Stimulated activated CD8-positive, alpha-beta memory T cell treated with anti-CD3 and anti-CD28 coated beads, Interleukin-15, amount 100 ng/mL, for 48 hours (primary cell): Measurements from ENCODE around the gene OAF.

Experiments used
- DNase-seq, 2 donors: peaks; one replicate each; pipeline ENCODE4 v3.0.0-alpha.2; 2020; ENCODE audit warnings: low read depth in 2 of 2

OAF gene

DNA sequence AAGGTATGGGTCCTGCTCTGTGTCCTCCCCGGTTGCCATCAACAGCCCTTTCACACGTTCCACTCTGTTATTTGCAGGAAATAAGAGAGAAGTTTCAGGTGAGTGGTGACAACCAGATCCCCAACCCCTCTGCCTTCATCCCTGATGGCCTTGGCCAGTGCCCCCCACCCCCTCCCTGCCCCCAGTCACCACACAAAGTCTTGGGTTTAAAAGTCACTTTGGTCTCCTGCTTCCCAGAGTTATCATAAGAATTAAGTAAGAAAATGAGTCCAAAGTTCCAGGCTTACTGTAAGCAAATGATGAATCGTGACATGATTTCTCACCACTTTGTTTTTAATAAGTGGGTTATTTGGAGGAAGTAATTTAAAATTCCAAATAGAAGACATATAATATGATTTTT is 9.2 kb upstream of the OAF start:
- no peak for DNase-seq

DNA sequence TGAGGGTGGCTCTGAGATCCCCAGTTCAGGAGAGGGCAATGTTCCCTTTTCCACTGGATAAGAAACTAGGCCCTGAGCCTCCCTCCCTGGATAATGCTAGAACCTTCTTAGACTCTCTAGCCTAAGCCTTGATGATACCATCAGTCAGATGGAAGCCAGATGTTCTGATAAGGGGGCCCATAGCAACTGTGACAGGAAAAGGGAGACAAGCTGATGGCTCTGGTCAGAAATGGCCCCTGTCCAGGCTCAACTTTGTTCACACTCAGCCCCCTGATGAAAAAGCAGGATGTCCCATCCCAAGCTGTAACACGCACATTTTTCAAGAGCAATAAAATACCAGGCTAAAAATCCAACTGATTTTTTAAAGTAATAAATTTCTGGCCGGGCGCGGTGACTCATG is 7.2 kb upstream of the OAF start:
- DNase-seq: no peak

DNA sequence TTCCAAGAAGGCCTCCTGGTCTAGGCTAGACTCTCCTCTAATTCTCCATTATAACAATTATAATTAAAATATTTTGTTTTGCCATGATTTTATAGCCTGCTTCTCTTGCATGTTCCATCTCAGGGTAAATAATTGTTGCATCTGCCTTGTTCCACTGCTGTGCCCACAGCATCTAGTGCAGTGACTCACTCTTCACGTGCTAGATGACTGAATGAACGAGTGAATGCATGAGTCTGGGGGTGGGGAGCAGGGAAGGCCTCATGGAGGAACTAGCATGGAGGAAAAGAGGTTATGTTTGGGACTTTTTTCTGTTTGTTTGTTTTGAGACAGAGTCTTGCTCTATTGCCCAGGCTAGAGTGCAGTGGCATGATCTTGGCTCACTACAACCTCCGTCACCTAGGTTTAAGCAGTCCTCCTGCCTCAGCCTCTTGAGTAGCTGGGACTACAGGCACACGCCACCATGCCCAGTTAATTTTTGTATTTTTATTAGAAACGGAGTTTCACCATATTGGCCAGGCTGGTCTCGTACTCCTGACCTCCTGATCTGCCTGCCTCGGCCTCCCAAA is 5.2 kb upstream of the OAF start:
- no peak for DNase-seq

DNA sequence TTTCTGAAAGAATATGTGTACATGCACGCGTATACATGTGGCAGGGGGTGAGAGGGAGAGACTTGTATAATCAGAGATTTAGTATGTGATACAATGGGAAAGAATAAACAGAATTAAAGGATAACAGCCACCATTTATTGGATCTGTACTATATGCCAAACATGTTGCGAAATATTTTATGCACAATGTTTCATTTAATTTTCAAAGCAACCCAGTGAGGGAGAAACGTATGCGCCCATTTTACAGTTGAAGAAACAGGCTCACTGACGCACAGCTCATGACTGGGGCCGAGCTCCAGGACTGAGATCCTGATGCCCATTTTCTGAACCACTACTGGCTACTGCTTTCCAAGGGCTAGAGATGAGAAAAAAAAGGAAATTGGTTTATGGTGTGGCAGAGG is 3.3 kb upstream of the OAF start:
- no peak for DNase-seq

DNA sequence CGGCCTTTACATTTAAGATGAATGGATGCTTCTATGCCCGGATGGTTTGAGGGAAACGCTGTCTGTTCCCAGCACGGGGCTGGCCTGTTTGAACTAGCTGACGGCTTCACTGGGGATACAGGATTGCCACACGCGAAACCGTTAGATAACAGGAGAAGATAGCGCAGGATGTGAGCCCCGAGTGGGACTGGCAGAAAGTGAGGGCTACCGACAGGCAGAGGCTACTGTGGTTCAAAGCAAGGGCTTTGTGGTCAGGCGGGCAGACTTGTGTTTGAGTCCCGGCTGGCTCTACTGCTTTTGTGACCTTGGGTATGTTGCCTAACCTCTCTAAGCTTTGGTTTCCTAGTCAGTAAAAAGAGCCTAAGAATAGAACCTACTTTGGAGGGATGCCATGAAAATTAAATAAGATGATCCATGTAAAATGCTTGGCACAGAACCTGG is 2.8 kb upstream of the OAF start:
- no peak for DNase-seq

DNA sequence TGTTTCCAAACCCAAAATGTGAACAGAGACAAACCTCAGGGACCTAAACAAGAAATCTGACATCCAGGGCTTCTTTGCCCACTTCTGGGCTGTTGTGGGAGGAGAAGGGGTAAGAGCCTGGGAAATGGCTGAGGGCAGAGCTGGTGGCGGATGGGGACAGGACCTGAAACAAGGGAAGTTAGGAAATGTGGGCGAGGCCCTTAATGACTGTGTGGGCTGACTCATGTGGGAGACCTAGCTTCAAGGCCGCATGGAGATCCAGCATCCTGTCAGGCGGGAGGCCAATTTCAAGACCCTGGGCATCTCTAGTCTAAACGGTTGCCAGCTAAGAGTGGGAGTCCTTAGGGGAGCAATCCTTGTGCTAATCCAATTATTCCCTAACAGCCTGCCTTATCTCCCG is 2.1 kb upstream of the OAF start:
- no peak for DNase-seq

DNA sequence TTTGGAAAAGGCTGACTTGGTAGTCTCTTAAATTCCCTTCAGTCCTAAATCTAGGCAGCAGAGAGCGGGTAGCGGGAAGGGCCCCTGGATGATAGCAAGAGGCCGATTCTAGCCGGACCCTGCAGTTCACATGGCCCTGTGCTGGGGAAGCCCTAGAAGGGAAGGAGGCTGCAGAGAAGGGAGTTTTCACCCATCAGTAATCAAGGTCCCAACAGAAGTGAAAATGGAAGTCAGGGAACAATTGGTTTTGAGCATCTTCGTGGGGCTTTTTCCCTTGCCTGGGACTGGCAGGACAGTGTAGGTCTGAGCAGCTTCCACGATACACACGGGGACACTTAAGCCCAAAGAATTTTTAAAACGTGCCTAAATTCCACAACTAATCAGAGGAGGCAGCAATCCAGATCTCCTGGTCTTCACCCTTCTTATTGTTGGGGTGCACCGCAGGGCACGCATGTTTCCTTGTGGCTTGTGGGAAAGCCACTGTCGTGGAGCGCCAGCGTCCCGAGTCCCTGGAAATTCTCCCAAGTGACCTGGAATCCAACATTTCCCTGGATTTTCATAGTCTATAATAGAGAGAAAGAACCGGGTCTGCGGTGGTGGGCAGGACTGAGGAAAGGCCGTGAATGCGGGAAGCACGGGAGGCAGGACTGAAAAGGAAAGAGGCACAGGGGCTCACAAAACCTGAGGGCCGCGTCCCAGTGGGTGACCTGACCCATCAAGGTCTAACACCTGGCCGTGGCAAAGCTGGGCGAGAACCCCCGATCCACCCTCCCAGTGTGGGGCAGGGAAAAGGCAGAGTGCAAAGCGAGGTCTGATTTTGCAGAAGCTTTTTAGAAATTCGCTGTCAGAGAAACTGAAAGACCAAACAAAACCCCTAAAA is 846 bp upstream of the OAF start:
- DNase-seq: no peak

DNA sequence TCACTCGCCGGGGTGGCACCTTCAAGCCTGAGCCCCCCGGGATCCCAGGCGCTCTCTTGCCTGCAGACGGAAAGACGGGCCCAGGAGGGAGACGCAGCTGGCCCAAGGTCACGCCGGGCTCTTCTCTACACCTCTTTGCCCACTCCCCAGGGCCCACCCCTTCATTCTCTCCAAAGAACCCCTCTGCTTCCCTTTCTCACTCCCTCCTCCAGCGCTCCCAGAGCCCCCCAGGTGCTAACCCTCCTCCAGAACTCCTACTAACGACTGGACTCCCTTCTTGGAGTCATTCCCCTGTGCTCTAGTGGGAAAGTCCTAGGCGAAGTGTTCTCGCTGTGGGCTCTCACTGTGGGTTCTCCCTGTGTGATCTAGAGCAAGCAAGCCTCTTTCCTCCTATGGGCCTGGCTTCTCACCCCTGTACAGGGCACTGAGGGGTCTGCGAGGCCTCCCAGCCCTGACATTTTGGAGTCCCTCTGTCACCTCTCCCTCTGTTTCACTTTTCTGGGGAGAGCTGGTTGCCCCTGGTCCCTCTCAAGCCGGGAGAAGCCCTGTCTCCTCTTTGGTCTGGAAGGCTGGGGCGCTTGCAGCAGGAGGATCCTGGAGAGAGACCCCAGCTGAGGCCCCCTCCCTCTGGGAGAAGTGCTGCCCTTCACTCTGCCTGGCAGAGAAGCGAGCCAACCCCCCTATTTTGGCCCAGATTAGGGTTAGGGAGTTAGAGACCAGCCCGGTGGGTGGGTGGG is 858 bp downstream of the OAF start:
- DNase-seq: no peak

DNA sequence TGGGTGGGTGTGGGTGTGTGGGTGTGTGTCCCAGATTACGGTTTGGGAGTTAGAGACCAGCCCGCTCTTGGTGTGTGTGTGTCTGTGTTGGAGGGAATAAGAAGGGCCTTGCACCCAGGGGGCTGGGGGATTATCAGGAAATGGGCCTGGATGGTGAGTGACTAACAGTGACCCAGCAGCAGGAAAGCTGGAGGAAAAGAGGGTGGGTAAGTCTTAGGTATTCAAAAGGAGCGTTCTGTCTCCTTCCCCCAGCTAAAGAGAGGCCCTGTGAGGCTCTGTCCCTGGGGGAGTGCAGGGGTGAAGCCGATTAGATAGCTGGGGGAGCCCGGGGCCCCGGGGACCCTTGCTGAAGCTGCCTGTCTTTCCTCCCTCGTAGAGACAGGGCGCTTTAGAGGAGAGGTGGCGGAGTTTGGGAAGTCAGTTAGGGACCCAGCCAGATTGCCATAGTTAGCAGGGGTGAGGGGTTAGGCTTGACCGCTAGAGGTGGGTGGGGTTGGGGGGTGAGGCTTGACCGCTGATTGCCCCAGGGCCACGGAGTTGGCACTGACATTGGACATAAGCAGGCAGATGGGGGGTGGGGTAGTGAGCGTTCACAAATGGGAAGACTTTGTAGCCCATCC is 1.5 kb downstream of the OAF start:
- no peak for DNase-seq

DNA sequence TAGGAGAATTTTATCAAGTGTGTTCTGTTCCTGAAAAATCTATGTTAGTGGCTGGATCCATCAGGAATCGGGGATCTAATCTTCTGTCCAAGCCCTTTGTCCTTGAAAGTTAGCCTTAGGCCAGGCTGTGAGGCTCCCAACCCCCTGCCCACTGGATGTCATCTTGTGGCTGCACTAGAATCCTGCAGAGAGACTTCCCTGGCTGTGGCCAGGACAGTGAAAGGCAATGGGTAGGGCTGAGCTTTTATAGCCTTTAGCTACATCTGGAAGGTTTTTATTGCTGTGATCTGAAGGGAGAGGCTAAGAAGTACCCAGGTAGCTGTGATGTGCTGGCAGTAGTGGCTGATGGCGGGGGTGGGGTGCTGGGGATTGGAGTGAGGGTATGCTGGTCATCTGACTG is 2.1 kb downstream of the OAF start:
- no peak for DNase-seq

DNA sequence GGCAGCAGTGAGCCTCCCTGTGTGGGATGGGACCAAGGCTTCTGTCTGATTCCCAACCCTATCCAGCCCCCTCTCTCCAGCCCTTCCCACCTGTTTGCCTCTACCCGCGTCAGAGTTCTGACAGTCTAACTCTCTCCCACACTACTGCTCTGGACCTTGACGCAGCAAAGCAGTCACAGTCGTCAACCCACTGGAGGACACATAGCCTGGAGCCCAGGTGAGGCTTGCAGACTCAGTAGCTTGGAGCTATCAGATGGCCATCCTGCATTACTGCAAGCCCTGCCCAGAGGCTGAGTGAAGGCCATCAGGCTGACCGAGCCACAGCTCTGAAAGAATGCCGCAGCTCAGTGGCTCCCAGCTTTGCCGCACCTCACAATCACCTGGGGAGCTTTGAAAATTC is 3.7 kb downstream of the OAF start:
- DNase-seq: no peak

DNA sequence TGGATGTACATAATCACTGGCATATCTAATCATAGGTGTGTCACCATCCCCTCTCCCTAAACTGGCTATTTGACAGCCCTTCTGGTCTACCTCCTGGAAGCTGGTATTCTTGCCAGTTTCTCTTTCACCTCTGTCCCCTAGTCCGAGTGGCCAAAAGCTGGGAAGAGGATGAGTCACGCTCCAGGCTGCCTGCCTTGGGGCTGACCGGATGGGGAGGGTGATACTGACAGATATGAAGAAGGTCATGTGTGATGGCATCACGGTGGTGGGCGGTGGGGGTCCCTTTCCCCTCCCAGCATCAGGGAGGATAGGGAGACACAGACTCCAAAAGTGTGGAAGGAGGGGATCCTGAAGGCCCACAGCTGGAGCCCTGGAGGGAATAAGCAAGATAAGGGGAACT is 4.8 kb downstream of the OAF start:
- no peak for DNase-seq

DNA sequence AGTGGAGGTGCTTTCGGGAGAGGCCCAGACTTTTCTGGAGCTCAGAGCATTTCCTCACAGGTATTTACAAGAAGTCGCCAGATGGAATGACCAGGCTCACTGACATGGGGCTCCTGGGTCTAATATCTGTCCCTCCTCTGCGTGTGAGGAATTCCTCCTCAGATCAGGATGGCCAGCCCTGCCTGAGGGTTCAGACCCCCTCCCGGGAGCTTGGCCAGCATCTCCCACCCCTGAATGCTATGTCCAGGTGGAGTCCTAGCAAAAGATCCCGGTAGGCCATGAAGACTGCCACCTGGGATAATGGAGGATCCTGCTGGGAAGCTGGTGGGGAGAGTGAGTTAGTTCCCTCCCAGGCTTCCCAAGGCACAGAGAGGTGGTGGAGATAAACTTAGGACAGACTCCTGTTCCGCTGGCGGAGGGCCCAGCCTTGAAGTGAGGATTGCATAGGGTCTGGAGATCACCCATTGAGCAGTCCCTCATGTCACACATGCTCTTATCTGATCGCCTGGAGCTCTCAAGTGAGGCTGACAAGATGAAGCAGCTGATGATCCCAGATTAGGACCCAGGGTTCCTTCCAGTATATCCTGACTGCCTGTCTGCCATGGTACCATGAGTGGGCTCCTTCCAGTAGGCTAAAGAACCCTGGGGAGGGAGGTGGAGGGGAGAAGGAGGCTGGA is 5.7 kb downstream of the OAF start:
- DNase-seq: no peak

DNA sequence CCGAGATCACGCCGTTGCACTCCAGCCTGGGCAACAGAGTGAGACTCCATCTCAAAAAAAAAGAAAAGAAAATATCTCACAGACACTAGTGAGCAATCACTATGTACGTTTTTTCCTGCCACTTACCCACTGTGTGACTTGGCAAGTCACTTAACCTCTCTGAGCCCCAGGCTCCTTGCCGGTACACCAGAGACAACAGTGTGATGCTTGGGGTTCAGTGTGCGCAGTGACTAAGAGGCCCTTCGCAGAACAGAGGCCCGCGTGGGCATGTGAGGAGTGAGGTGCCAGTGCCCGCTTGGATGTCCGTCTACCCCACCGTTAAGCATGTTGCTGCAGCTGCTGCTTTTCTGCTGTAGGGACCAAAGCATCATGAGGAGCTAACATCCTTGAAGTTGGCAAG is 6.7 kb downstream of the OAF start:
- no peak for DNase-seq

DNA sequence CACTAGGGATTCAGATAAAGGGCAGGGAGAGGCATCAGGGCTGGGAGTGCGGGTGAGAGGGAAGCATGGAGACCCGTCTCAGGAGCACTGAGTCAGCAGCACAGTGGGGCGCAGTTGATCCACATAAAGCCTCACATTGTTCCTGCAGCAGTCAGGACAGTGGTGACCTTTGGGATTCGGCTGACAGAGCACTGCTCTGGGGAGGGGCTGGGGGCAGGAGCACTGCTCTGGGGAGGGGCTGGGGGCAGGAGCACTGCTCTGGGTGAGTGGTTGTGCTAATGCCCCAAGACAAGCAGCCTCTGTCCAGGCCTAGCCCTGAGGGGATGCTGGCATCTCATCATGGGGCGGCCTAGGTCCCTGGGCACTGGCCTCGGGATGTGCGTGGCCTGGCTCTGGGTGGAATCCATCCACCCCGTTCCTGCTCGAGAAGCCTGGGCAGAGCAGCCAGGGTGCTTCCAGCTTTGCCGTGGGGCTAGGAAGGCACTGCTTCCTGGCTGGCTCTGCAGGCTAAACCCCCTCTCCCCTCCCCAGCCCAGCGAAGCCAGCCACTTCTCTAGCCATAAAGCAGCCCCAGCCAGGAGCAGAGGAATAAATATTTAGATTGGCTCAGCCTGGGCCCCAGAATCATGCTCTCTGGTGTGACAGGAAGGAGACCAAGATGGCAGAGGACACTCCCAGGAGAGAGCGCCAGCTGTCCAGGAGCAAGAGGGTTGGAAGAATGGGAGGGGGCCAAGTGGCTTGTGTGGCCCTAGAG is 7.3 kb downstream of the OAF start:
- DNase-seq: no peak

DNA sequence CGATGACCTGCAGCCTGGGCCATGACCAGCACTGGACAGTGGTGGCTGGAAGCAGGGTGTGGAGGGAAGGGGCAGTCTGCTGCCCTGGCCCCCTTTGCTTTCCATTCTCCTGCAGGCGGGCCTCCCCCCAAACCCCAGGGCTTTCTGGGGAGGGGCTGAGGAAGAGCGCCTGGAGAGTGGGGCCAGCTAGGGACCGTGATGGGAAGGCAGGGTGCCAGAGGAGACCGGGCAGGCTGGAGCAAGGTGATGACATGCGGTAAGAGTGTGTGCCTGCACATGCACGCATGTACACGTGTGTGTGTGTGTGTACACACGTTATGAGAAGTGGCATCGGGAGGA is 7.8 kb downstream of the OAF start:
- DNase-seq: no peak

DNA sequence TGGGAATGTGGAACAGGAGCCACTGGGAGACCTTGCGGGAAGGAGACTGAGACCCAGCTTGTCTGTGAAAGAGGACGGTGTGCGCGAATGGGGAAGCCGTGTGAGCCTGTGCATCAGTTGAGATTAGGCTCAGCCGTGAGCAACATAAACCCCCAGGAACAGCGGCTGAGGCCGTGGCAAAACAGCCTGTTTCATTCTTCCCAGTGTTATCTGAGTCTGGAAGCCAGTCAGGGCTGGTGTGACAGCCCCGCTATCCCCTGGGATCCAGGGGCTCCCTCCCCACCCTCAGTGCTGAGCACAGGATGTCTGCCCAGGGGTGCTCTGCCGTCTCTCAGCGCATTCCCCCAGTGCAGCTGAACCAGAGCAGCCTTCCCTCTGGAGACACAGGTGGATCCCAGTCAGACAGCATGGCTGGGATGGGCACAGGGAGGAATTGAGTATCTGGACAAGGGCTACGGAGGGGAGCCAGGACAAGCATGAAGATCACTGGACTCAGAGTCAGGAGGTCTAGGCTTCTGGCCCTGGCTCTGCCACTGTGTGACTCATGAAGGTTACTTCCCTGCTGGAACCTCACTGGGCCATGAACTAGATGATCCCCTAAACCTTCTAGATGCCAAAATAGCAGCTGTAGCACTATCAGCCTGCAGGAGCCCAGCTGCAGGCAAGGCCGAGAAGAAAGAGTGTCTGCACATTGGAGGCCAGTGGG is 8.6 kb downstream of the OAF start:
- no peak for DNase-seq

DNA sequence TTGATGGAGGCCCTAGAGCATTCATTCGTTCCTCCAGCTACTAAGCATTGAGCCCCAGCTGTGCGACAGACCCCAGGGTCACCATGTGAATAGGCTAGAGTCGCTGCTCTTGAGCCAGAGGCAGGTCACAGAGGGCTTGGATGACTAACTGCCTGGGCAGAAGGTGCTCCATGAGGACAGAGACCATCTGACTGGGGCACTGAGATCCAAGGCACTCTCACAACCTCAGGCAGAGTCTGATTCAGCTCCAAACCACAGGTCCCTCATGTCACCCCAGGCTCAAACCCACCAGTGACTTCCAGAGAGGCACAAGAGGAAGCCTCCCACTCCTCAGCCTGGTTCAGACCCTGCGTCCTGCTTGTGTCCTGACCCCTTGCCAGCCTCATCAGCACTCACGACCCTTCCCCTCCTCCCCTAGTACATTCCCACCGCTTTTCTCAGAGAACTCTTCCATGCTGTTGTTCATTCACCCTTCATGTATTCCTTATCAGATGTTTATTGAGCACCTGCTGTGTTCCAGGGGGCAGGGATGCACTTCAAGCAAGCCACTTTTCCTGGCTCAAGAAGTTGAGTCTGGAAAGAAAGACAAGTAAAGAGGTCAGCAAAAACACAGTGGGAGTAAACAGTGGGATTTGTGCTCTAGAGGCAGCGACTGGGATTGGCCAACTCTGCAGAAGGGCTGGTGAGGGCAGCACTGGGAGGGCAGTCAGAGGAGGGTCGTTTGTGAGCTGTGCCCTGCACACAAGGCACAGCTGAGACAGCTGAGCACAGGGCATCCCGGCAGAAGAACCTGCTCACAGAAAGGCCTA is 9.3 kb downstream of the OAF start:
- no peak for DNase-seq

DNA sequence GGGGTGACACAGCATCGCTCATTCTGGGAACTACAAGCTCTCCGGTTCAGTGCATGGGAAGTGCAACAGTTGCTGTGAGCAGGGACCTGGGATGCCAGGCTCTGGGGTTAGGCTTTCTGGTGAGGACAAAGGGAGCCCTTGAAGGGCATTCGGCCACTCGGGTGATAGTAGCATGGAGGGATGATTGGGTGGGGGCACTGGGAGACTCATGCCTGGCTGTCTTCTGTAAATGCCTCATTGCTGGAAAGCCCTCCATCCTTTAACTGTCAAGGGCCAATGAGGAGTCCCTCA is 9.9 kb downstream of the OAF start:
- DNase-seq: no peak

DNA sequence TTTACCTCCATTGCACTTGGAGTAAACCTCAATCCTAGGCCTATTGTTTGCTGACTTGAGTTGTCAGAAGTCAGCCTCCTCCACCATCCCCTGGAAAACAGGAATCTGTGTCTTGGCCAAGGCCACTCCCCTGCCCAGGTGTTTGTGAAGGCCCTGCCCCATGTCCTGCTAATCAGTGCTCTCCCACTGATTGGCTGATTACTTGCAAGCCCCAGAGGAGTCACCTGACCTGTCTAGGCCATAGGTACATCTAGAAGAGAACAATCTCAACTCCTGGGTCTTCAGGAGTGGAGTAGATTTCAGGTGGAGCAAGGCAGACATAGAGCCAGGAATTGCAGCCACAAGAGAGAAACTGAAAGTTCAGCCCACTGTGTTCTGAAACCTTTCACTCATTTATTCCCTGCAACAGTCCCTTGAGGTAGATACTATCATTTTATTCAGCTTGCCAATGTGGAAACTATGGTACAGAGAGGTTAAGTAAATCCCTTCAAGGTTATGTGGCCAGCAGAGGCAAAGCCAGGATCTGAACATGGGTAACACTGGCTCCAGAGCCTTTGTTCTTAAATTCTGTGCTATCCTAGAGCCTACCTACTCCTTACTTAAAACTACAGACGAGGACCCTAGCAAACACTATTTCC is 10.4 kb downstream of the OAF start:
- DNase-seq: no peak
